AG10803 (cell line): ENCODE measurements around the gene TIGD2.

Experiments used
- DNase-seq: peaks from one replicate; pipeline ENCODE4 v3.0.0; 2010; ENCODE audit warnings: low read depth
- H3K4me3 ChIP-seq: 2 replicates; pipeline ENCODE4 v1.5.1; 2011; ENCODE audit warnings: mild to moderate bottlenecking, low read length, control low read depth
- CTCF ChIP-seq: conservative IDR thresholded peaks from 2 replicates; pipeline ENCODE4 v1.5.1; 2011; ENCODE audit warnings: mild to moderate bottlenecking, low read length, control low read depth, inconsistent platforms

The TIGD2 gene

DNA sequence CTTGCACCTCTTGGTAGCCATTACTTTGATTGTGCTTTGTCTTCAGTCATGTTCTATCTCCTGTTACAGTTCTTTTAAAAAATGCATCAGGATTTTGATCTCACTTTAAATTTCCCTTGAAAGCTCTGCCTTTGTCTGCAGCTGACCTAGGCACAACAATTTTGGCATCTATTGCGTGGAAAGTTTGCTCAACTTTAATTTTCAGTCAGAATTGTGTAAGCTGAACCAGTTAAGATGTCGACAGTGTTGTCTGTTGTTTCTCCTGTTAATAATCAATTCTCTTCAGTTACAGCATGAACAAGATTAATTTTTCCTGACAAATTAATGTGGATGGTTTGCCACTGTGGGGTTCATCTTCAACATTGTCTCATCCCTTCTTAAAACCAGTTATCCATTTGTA, 34.9 kb downstream of the TIGD2 start:
- TF ChIP-seq CTCF = no peak
- DNase-seq = no peak
- H3K4me3 ChIP-seq = no peak overlapping the region

DNA sequence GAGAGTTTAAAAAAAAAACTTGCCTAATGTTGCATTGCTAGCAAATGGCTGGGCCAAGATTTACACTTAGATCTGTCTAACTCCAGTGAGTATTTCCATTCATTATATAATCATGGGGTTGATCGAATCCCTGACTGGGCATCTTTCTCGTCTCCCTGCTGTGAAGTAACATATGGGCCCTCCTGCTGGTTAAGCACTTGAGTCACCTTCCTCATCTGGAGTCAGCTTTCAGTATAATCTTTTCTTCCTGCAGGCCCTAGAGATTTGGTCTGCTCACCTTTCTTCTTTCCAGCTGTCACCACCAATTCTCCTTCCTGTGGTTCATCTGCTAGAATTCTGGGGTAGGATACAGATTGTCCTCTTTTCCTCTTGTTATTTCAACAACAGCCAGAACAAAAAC, 41.6 kb downstream of the TIGD2 start:
- no peak overlapping the region for H3K4me3 ChIP-seq
- no peak for TF ChIP-seq CTCF
- no peak for DNase-seq

DNA sequence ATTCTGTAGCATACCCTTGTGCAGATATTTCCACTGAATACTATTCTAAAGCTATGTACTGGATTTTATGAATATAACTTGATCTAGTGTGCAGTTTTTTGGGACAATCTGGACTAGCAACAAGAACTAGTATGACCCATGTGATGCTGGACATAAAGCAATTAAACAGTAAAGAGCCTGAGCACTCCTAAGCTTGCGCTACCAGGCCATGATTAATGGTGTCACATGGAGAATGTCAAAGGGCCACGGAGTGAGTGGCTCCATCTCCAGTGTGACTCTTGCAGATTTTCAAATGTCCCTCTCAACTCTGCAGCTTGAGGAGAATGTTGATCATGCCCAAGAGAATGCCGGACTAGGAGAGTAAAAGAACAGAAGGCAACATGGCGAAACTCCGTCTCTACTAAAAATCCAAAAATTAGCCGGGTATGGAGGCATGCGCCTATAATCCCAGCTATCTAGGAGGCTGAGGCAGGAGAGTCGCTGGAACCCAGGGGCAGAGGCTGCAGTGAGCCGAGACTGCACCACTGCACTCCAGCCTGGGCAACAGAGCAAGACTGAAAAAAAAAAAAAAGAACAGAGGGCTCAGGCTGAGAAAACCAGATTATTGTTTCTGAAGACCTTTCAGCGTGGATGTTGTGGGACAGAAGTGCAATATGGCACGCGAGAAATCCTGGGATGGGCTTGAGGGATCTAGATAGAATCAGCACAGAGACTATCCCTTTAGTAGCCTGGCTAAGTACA, 45.0 kb downstream of the TIGD2 start:
- TF ChIP-seq CTCF = no peak
- DNase-seq = no peak

GRCh38 chr4:89157488-89158024, 46.2 kb downstream of the TIGD2 start:
- no peak for TF ChIP-seq CTCF
- no peak overlapping the region for H3K4me3 ChIP-seq
- DNase-seq = no peak

More for the DNA sequence above, 45.0 kb downstream of the TIGD2 start:
- H3K4me3 ChIP-seq = no peak overlapping the region

DNA sequence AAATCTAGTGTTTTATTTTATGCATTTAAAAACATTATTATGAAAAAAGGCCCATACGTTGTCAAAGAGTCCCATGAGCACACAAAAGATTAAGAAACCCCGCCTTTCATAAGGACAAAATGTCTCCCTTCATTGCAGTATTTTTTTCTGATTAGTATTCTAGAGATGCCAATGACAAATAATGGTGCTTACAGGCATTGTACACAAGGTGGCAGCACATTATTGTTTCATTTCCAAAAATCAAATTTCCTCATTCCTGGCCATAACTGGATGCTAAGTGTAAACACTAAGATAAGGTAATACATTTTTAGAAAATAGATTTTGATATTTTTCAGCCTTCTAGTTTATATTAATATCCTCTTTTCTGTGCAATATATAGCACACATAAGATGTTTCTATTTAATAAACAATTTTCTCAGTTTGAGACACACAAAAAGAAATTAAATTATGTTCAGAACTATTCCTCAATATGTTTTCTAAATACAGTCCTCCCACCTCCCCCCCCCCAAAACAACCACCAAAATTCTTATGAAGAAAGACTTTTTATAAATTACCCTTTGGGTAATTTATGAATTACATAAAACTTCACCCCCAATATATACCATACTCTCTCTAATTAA, 47.7 kb downstream of the TIGD2 start:
- peak; percentile 51 for DNase-seq
- peak; percentile 78 for TF ChIP-seq CTCF
- H3K4me3 ChIP-seq = no peak overlapping the region

DNA sequence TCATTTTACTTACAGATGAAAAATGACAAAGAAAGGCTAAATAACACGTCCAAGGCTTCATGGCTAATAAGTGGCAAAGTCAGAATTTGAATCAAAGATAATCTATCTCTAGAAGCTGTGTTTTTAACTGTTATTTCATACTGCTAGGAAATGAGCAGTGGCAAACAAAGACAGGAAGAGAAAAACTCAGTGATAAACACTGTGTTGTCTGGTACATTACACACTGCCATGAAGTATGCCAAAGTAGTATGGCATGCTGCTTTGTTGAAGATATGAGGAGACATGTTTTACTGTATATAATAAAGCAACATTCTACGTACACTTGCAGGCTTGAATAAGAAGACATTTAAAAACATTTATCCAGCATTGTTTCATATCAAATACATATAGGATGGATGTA, 49.5 kb downstream of the TIGD2 start:
- no peak for DNase-seq
- no peak overlapping the region for H3K4me3 ChIP-seq
- TF ChIP-seq CTCF = no peak

- no peak for TF ChIP-seq CTCF
- no peak overlapping the region for H3K4me3 ChIP-seq
- DNase-seq = peak; percentile 11
Measured at GRCh38 chr4:89161841-89162240, 50.5 kb downstream of the TIGD2 start.
